HS-27A (cell line): ENCODE data around the gene CELF3.
A peak's percentile ranks its signal among the peaks of the same experiment; 100 is the strongest.
"Not testable (repeated sequence)": the region's sequence is repeated elsewhere in the genome, so short reads cannot be mapped to it uniquely, and the experiment has no call there.

Experiments used
- DNase-seq: peaks from one replicate; pipeline ENCODE4 v3.0.0-alpha.2; 2012; ENCODE audit warnings: low read depth, missing footprints

Gene CELF3

GRCh38 chr1:151703813-151704212 lies 12.8 kb downstream of the CELF3 start:
- no peak for DNase-seq

GRCh38 chr1:151702936-151703335 lies 13.7 kb downstream of the CELF3 start:
- DNase-seq, result no peak

- DNase-seq, result no peak
These were observed 15.1 kb downstream of the CELF3 start for GRCh38 chr1:151701515-151701914.

- no peak for DNase-seq
These were observed 23.4 kb downstream of the CELF3 start for GRCh38 chr1:151693057-151693651.

- DNase-seq, result no peak
These were observed 24.4 kb downstream of the CELF3 start for GRCh38 chr1:151692226-151692625.

DNA sequence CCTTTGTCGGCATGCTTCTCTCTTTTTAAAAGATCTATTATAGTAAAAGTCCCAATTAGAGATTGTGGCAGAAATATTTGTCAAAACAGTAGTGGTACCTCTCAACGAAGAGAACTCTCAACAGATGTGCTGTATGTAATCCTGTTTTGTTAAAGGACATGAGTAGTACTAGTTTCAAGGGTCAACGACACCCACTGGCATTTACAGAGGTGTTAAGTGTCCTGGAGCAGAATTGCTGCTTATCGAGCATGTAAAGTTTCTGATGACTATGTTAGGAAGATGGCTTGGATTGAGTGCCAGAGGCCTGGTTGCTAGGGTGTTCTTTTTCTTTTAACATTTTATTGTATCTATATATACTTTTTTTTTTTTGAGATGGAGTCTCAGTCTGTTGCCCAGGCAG lies 27.1 kb downstream of the CELF3 start:
- DNase-seq, result no peak

DNA sequence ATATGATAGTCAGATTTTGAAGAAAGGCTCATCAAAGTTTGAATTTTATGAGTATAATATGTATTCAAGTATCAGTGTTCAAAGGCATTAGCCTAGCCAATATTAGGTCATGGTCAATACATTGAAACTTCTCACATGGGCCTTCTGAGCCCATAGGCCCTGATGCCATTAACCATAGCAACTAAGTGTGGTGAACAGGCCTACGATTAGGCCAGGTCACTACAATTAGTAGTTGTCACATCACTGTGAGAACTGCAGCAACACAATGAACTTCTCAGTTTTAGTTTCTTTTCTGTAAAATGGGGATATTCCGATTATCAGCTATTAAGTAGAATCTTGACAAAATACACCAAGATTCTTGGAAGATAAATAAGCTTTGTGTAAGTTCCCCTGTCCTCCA lies 30.0 kb downstream of the CELF3 start:
- DNase-seq, result no peak

DNA sequence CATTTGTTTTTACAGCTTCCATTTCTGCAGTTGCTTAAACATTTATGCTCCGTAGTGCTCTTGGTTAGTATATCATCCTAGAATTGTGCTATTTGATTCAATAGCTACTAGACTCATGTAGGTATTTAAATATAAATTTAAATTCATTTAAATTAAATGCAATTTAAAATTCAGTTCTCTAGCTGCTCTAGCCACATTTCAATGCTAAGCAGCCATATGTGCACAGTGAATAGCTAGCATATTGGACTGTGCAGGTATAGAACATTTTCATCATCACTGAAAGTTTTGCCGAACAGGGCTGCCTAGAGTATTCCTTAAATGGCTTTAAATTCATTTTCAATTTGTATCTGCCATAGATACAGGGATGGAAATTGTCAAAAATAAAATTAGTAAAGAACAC lies 32.5 kb downstream of the CELF3 start:
- no peak for DNase-seq

DNA sequence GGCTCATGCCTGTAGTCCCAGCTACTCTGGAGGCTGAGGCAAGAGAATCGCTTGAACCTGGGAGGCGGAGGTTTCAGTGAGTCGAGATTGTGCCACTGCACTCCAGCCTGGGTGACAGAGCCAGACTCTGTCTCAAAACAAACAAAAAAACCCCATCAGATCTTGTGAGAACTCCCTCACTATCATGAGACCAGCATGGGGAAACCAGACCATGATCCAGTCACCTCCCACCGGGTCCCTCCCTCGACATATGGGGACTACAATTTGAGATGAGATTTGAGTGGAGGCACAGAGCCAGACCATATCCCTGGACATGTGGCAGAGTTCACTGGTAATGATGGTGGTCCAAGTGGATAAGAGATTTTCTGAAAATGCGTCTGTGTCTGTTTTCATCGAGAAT lies 33.7 kb downstream of the CELF3 start:
- DNase-seq, result not testable (repeated sequence)

DNA sequence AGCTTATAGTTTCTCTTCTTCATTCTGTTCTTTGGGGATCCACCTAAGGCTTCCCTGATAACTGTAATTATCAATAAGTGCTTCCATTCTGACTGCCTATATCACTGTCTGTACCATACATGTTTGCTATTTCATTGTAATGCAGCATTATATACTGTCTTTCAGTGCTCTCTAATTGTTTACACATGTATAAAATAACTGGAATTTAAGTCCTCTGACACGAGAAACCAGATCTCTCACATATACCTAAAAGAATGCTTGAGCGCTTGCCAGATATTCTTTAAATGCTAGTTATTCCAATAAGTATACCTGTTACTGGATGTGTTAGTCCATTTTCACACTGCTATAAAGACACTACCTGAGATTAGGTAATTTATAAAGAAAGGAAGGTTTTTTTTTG lies 34.7 kb downstream of the CELF3 start:
- no peak for DNase-seq

GRCh38 chr1:151680826-151681225 lies 35.8 kb downstream of the CELF3 start:
- DNase-seq, result peak; percentile 69

DNA sequence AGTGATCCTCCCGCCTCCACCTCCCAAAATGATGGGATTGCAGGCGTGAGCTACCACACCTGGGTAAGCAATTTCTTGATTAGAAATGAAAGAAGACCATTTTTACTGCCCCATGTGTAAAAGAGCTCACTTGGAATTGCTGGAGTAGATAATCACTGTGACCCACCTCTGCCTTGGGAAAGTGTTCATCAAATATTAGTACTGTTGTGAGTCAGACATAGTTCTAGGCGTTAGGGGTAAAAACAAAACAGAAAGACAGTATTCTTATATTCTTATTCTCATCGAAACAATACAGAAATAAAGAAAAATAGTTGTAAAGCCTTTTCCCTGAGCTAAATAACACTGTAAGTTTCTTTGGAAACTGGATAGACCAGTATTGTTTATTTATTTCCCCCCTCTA lies 36.2 kb downstream of the CELF3 start:
- DNase-seq, result no peak

GRCh38 chr1:151673407-151673806 lies 43.2 kb downstream of the CELF3 start:
- no peak for DNase-seq

- DNase-seq, result not testable (repeated sequence)
These were observed 46.4 kb downstream of the CELF3 start for GRCh38 chr1:151670036-151670675.

DNA sequence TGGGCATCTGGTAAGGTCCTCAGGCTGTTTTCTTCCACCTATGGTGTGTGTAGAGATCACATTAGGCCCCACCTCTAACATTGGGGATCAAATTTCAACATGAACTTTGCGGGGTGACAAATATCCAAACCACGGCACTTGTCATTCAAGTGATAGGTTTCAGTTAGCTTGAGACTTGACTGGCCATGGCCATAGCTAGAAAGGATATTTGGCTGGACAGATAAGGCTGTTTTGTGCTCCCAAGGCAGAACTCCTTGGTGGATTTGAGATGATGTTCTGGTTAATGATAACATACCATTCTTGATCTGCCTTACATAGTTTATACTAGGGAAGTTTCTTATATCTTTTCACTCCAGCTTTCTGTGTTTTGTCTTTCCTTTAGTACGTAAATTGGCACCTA lies 48.5 kb downstream of the CELF3 start:
- DNase-seq, result no peak

GRCh38 chr1:151661751-151662150 lies 54.9 kb downstream of the CELF3 start:
- no peak for DNase-seq

DNA sequence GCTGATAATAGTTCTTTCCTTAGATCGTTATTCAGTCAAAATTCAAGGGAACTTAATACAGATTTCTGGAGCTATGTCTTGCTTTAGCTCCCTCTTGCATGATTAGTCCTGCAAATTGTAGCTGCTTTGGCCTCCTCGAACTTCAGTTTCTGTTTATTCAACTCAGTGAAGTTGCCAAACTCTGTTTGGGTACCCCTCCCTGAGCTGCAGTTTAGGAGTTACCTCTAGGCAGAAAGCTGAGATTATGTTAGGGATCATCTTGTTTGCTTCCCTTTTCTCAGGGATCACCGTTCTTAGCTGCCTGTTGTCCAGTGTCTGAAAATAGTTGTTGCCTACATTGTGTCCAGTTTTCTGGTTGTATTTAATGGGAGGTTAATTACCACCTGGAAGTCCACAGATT lies 61.2 kb downstream of the CELF3 start:
- DNase-seq, result no peak

DNA sequence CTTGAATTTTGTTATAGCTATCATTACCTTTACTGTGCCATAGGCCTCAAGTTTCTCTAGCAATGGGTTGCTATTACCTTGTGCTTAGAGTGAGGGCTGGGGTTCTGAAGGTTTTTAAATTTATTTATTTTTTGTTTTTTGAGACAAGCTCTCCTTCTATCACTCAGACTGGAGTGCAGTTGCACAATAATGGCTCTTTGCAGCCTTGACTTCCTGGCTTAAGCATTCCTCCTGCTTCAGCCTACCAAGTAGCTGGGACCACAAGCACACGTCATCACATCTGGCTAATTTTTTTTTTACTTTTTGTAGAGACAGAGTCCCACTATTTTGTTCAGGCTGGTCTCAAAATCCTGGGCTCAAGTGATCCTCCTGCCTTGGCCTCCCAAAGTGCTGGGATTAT lies 63.2 kb downstream of the CELF3 start:
- no peak for DNase-seq
